ENCODE data around the gene TBC1D14. TPM values are rescaled to one million over a fixed set of nuclear protein-coding genes. Genes with fewer than 3 reads are reported as not detected.
A peak's percentile ranks its signal among the peaks of the same experiment; 100 is the strongest.

The TBC1D14 gene
- total RNA-seq, 1 donor from 2014 or later, result 33.1 TPM

- intact Hi-C loops (cut with DNase I), result no loop called here
- ATAC-seq (ENCODE audit: poor library complexity) (no peak), DNase-seq (no peak)
Measured at GRCh38 chr4:6956434-6957147, 47.0 kb downstream of the TBC1D14 start.

- ATAC-seq (ENCODE audit: poor library complexity) (no peak), DNase-seq (no peak)
- intact Hi-C loops (cut with DNase I), result no loop called here
Measured at GRCh38 chr4:6957148-6957520, 47.5 kb downstream of the TBC1D14 start.

GRCh38 chr4:6957994-6958393 is 48.4 kb downstream of the TBC1D14 start:
- intact Hi-C loops (cut with DNase I), result no loop called here
- DNase-seq, result no peak
- no peak for ATAC-seq (ENCODE audit: poor library complexity)

GRCh38 chr4:6959261-6959660 is 49.6 kb downstream of the TBC1D14 start:
- ATAC-seq (ENCODE audit: poor library complexity), result no peak
- intact Hi-C loops (cut with DNase I), result no loop called here
- no peak for DNase-seq

- intact Hi-C loops (cut with DNase I), result no loop called here
- DNase-seq (no peak), ATAC-seq (ENCODE audit: poor library complexity) (no peak)
Measured at GRCh38 chr4:6960154-6960553, 50.5 kb downstream of the TBC1D14 start.

- intact Hi-C loops (cut with DNase I), result no loop called here
- ATAC-seq (ENCODE audit: poor library complexity), result no peak
- DNase-seq, result no peak
Measured at GRCh38 chr4:6960628-6961412, 51.2 kb downstream of the TBC1D14 start.

- DNase-seq (no peak), ATAC-seq (ENCODE audit: poor library complexity) (no peak)
- intact Hi-C loops (cut with DNase I), result no loop called here
Measured at GRCh38 chr4:6961496-6962210, 52.0 kb downstream of the TBC1D14 start.

- ATAC-seq (ENCODE audit: poor library complexity) (no peak), DNase-seq (no peak)
- intact Hi-C loops (cut with DNase I), result no loop called here
Measured at GRCh38 chr4:6962211-6963041, 52.8 kb downstream of the TBC1D14 start.

GRCh38 chr4:6963139-6963611 is 53.5 kb downstream of the TBC1D14 start:
- intact Hi-C loops (cut with DNase I), result no loop called here
- ATAC-seq (ENCODE audit: poor library complexity), result peak; percentile 8
- no peak for DNase-seq

- DNase-seq (no peak), ATAC-seq (ENCODE audit: poor library complexity) (no peak)
- intact Hi-C loops (cut with DNase I), result no loop called here
Measured at GRCh38 chr4:6964858-6965257, 55.2 kb downstream of the TBC1D14 start.

GRCh38 chr4:6965329-6965728 is 55.7 kb downstream of the TBC1D14 start:
- DNase-seq (no peak), ATAC-seq (ENCODE audit: poor library complexity) (no peak)
- intact Hi-C loops (cut with DNase I), result no loop called here

- no peak for ATAC-seq (ENCODE audit: poor library complexity)
- intact Hi-C loops (cut with DNase I), result no loop called here
- no peak for DNase-seq
Measured at GRCh38 chr4:6967846-6968340, 58.3 kb downstream of the TBC1D14 start.

- intact Hi-C loops (cut with DNase I), result no loop called here
- DNase-seq (no peak), ATAC-seq (ENCODE audit: poor library complexity) (no peak)
Measured at GRCh38 chr4:6968496-6968895, 58.9 kb downstream of the TBC1D14 start.

- no peak for DNase-seq
- intact Hi-C loops (cut with DNase I), result no loop called here
- ATAC-seq (ENCODE audit: poor library complexity), result no peak
Measured at GRCh38 chr4:6969826-6970800, 60.5 kb downstream of the TBC1D14 start.

- intact Hi-C loops (cut with DNase I), result no loop called here
- ATAC-seq (ENCODE audit: poor library complexity) (peak; percentile 52), DNase-seq (peak; percentile 64)
Measured at GRCh38 chr4:6971536-6972374, 62.1 kb downstream of the TBC1D14 start.

GRCh38 chr4:6972375-6972650 is 62.7 kb downstream of the TBC1D14 start:
- intact Hi-C loops (cut with DNase I), result no loop called here
- no peak for ATAC-seq (ENCODE audit: poor library complexity)
- DNase-seq, result no peak

- DNase-seq (no peak), ATAC-seq (ENCODE audit: poor library complexity) (no peak)
- intact Hi-C loops (cut with DNase I), result no loop called here
Measured at GRCh38 chr4:6972911-6973310, 63.3 kb downstream of the TBC1D14 start.
